GM19438 (cell line): ENCODE data around the gene DPP8.
"Not testable (repeated sequence)": the region's sequence is repeated elsewhere in the genome, so short reads cannot be mapped to it uniquely, and the experiment has no call there.

Experiments
- ATAC-seq: cut with Tn5 transposase; IDR thresholded peaks from one replicate; pipeline ENCODE4 v1.9.1; 2021; ENCODE audit warnings: low read depth; ENCODE audit not compliant: unreplicated experiment

DPP8 gene

DNA sequence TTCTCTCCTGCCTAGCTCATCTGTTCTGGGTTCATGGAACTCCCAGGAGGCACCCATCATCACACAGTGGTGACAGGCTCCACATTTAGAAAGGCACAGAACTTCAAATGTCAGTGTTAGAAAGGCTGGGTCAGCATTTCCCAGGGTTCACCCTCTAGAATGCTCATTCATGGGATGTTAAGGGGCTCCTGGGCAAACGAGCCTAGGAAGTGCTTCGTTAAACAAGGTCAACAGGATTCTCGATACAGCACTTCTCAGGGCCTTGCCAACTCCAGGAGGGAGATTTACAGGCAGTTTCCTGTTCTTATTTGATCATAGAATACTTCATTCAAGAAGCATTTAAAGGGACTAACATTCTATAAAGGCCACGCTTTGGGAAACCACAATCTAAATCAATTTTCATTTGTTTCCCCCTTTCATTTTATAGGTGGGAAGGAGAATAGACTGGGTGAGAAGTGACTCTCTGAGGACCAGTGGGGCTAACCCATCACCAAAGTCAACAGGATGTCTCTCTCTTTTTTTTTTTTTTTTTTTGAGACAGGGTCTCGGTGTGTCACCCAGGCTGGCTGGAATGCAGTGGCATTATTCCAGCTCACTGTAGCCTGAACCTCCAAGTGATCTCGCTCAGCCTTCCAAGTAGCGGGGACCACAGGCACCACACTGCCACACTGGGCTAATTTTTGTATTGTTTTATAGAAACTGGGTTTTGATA lies 109.0 kb downstream of the DPP8 start:
- no peak for ATAC-seq

GRCh38 chr15:65406424-65407000 lies 111.0 kb downstream of the DPP8 start:
- no peak for ATAC-seq

DNA sequence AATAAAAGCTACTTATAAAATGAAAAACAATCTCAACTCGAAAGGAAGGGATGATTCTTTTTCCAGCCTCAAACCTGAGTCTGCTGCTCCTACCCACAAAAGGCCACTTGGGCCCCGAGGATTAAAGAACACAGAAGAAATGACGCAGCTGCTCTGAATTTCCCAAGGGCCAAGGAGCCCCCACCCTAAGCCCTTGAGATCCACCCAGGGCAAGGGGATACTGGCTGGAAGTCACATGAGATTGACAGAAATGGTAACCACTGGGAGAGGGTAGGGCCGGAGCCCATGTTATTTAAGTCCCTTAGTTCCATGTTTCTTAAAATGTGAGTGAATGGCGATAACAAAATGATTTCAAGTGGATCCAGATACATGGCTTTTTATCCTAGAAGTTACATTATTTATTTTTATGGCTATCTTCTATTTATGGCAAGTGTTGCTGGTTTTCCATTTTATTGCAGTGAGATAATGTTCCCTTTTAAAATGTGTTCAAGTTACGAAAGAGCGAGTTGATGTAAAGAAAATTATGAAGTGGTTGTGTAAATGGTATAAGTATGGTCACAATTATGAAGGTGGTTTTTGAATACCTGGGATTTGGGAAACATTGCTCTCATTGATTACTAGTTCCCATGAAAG lies 111.6 kb downstream of the DPP8 start:
- no peak for ATAC-seq

- ATAC-seq: no peak
Measured at GRCh38 chr15:65404186-65404872, 113.2 kb downstream of the DPP8 start.

DNA sequence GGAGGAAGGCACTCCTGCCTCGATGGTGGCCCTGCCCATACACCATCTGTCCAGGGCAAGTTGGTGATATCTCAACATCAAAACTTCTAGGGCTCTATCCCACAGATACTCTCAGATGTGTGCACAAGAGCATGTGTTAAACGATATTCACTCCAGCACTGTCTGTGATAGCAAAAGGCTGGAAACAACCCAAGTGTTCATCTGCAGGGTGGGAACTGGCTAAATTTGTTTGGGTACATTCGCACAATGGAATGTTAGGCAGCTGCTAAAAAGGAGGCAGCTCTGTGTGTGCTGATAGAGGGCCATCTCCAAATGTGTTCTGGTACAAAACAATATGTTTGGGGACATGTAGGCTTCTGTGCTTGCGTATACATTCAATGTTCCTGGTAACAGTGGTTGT lies 114.5 kb downstream of the DPP8 start:
- ATAC-seq: no peak

- no peak for ATAC-seq
Measured at GRCh38 chr15:65401611-65402240, 115.8 kb downstream of the DPP8 start.

DNA sequence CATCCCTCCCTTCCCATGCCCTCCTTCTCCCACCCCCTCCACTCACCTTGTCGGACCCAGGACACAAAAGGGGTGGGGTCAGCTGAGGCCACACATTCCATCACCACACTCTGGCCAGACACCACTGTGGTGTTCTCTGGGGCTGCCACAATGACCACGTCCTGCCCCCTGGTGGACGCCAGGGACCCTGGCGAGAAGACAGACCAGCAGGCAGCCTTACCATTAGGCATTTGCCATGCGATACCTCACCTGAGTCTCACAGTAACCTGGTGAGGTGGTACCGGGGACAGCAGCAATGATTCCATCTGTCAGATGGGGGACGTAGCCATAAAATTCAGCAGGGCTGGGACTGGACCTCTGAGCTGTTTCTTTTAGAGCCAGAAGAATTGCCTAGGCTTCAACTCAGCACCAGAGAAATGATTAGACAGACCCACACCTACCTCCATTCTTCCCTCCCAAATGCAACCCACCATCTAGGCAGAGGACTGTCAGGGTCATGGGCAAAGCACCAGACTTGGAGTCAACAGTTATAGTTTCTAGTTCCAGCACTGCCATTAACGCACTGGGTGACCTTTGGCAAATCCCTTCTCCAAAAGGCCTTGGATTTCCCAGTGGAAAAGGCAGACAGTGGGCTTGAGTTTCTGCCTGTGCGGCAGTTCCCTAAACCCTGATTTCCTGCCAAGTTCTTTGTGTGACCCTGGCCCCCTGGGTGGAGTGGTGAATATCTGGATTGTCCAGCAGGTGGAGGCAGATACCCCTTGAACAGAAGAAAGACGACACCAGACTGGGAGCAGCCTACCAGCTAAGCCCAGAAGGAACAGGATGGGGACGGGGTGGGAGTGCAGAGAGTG lies 116.5 kb downstream of the DPP8 start:
- ATAC-seq: no peak

- ATAC-seq: no peak
Measured at GRCh38 chr15:65399997-65400396, 117.5 kb downstream of the DPP8 start.

DNA sequence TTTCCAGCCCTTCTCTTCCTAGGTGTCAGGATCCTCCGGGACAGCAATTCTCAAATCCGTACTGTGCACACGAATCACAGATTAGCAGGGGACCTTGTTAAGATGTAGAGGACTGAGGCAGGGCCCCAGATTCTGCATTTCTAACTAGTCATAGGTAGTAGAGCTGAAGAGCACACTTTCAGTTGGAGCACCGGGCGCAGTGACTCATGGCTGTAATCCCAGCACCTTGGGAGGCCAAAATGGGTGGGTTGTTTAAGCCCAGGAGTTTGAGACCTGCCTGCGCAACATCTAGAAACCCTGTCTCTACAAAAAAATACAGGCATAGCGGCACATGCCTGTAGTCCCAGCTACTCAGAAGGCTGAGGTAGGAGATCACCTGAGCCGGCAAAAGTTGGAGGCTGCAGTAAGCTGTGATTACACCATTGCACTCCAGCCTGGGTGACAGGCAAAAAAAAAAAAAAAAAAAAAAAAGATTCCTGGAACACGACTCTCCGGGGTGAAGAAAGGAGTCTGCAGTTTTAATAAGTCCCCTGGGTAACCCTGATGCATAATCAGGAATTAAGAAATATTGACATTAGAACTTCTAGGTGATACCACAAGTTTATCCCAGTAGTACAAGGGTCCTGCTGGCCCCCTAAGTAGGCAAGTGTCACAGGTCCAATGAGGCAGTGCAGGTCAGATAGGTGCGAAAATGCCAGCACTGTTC lies 118.3 kb downstream of the DPP8 start:
- ATAC-seq: no peak

GRCh38 chr15:65398486-65398885 lies 119.0 kb downstream of the DPP8 start:
- ATAC-seq: not testable (repeated sequence)

- ATAC-seq: no peak
Measured at GRCh38 chr15:65396965-65397317, 120.5 kb downstream of the DPP8 start.

DNA sequence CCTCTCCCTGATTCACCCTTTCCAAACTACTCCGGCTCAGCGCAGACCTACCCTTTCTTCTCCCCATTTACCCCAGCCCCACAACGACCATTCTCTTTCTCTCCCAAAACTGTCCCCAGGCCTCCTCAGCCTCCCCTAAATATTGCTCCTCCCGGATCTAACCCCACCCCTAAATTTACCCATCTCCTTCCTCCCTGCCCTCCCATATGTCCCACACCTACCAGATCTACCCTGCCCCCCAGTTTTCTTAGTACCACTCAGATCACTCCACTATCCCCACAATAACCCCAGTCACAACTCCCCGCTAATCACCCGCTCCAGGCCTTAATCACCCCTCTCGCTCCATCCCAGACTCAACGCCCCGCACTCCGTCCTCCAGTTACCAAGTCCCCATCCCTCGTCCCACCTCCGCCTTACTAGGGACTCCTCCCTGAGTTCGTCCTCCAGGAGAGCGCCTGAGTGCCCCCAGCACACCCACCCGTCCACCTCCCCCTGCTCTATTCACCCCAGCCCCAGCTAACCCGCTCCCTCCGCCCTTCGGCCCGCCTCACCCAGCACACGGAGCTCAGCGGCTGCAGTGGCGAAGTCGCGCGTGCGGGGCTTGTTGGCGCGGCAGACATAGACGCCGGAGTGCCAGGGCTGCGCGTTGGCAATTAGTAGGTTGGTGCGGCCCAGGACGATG lies 121.1 kb downstream of the DPP8 start:
- ATAC-seq: no peak

DNA sequence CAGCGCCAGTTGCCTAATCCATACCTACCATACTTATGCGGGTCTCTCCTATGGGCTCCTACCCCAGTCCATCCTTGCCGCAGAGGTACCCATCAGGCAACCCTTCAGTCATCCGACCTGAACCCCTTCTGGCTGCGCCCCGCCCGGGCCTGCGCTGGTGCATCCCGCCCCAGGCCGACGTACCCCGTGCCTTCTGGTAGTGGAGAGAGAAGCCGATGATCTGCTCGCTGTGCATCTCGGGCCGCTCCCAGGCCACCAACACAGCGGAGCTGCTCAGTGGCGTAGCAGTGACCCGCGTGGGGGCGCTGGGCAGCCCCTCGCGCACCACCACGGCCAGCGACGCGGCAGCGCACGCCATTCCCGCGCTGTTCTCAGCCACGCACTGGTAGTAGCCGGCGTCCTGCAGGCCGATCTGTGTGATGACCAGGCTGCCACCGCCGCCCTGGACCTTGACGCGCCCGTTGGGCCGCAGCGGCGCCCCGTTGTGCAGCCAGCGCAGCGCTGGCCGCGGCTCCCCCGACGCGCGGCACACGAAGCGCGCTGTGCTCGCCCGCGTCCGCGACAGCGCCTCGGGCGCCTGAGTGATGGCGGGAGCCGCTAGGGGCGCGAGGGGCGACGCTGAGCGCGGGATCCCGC lies 121.8 kb downstream of the DPP8 start:
- ATAC-seq: no peak

- no peak for ATAC-seq
Measured at GRCh38 chr15:65394936-65395335, 122.6 kb downstream of the DPP8 start.

DNA sequence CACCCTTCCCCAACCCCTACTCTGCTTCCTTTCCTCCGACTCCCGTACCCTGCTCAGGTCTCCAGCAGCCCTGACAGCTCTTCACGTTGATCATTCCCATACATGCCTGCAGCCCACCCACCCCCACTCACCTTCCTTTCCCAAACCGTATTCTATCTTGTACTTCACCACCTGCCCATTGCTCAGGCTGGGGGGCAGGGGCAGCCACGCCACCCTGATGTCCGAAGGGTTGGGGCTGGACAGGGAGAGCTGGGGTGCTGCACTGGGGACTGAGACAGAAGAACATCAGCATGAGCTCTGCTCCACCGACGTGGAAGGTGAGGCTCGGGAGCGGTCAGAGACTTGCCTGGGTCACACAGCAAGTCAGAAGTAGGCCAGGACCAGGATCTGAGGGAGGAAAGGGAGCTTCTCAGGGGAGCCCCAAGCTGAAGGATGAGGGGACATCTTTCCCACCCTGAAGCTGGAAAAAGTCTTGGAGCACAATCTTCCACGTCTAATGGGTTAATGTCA lies 123.2 kb downstream of the DPP8 start:
- ATAC-seq: no peak

- ATAC-seq: no peak
Measured at GRCh38 chr15:65393557-65393956, 123.9 kb downstream of the DPP8 start.

DNA sequence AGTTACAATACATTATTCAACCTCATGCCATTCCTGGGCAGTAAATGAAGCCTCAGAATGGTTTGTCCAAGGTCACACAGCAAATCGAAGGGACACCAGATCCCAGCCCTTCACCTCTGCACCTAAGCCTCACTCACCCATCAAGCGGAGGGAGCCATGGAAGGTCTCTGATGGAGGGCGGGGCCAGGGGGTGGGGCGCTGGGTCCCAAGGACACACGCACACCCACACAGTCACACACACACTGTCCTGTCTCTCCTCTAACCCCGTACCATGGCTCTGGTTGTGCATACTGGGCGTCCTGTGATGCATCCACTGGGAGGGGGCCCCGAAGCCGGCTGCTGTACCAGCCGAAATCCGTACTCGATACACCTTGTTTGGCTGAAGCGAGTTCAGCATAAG lies 124.4 kb downstream of the DPP8 start:
- ATAC-seq: no peak
